ENCODE results near the gene FPR1.
A peak's percentile ranks its signal among the peaks of the same experiment; 100 is the strongest.

The FPR1 gene

GRCh38 chr19:51703575-51704515 is 47.8 kb downstream of the FPR1 start:
- DNase-seq, result peak; percentile 90 to 94

- no peak for DNase-seq
These were observed 48.7 kb downstream of the FPR1 start for GRCh38 chr19:51702825-51703574.

- peak; percentile 50 to 58 for DNase-seq
These were observed 49.4 kb downstream of the FPR1 start for GRCh38 chr19:51702103-51702824.

GRCh38 chr19:51701468-51702100 is 50.1 kb downstream of the FPR1 start:
- DNase-seq, result no peak

- no peak for DNase-seq
These were observed 52.5 kb downstream of the FPR1 start for GRCh38 chr19:51699170-51699569.

- no peak for DNase-seq
These were observed 53.4 kb downstream of the FPR1 start for GRCh38 chr19:51698296-51698695.

GRCh38 chr19:51697169-51697776 is 54.4 kb downstream of the FPR1 start:
- DNase-seq, result no peak

GRCh38 chr19:51696606-51697005 is 55.1 kb downstream of the FPR1 start:
- no peak for DNase-seq

All from inflammatory macrophage treated with lipopolysaccharide for 1 hour (primary cell).